GM12892 (cell line): Measurements from ENCODE around the gene GPR85.

Experiments
- POLR2A ChIP-seq: IDR thresholded peaks from 2 replicates; pipeline ENCODE4 v1.6.1; 2011; ENCODE audit warnings: low read depth, low read length, control low read depth
- POLR2AphosphoS5 ChIP-seq: IDR thresholded peaks from 2 replicates; pipeline ENCODE4 v1.6.1; 2011; ENCODE audit warnings: low read depth, low read length, control low read depth
- TAF1 ChIP-seq: IDR thresholded peaks from 2 replicates; pipeline ENCODE4 v1.6.1; 2011; ENCODE audit warnings: low read depth, mild to moderate bottlenecking, control low read depth, low read length, borderline replicate concordance

DNA sequence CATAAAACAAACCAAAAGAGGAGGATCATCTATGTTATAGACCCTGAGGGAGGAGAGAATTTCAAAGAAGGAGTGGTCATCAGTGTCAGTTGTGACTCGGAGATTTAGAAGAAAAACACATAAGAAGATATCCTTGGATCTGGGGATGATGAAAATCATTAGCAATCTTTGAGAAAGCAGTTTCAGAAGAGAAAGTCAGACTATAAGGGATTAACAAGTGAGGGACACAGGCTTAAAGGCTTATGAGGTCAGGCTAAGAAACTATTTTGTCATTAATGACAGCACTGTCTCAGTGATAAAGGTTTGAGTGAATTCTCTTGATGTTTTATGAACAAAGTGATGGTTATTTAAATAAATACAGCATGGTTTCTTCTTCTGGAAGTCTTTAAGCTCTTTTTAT is 6.1 kb upstream of the GPR85 start:
- TF ChIP-seq POLR2A (no peak), POLR2AphosphoS5 (no peak), TAF1 (no peak)
